IPS-20b (cell line): ENCODE data around the gene RAP1B.
"Not testable (repeated sequence)": the region's sequence is repeated elsewhere in the genome, so short reads cannot be mapped to it uniquely, and the experiment has no call there.

Experiments
- H3K27ac ChIP-seq: one replicate; pipeline ENCODE4 v1.5.1; 2013; ENCODE audit warnings: low read length
- H3K27me3 ChIP-seq: 2 replicates; pipeline ENCODE4 v1.6.1; 2013; ENCODE audit warnings: mild to moderate bottlenecking, low read length, inconsistent platforms; ENCODE audit not compliant: insufficient read depth
- H3K36me3 ChIP-seq: 2 replicates; pipeline ENCODE4 v1.6.1; 2013; ENCODE audit warnings: low read depth, mild to moderate bottlenecking, inconsistent platforms, low read length, moderate library complexity; ENCODE audit not compliant: insufficient read depth
- H3K4me1 ChIP-seq: 2 replicates; pipeline ENCODE4 v1.6.1; 2013; ENCODE audit warnings: mild to moderate bottlenecking, control low read depth, inconsistent platforms, low read length, moderate library complexity; ENCODE audit not compliant: insufficient read depth
- H3K4me3 ChIP-seq: 2 replicates; pipeline ENCODE4 v1.5.1; 2013; ENCODE audit warnings: mild to moderate bottlenecking, low read length, inconsistent platforms
- H3K9ac ChIP-seq: 2 replicates; pipeline ENCODE4 v1.6.1; 2013; ENCODE audit warnings: low read depth, mild to moderate bottlenecking, inconsistent platforms, low read length, moderate library complexity
- H3K9me3 ChIP-seq: 2 replicates; pipeline ENCODE4 v1.6.1; 2013; ENCODE audit warnings: mild to moderate bottlenecking, low read depth, low read length, inconsistent platforms; ENCODE audit not compliant: insufficient read depth

RAP1B gene

DNA sequence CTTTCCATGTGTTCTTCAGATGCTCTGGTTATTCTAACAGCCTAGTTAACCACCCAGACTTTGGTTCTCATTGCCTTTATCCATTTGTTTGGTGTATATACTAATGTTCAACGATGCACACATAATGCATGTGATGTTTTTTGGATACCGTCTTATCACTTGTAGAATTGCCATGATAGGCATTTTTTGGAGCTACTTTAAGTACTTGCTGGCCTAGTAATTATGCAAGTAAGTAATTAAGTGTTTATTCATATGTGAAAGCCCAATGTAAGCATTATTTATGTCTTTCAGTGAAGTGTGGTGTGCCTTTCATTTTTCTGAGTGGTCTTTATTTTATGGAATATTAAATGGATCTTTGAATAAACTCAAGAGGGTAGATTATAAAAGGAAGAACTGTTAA, 14.2 kb downstream of the RAP1B start:
- peaks cover 6% of the 10 kb centered on the region; the same call in 1 of the 2 replicates for H3K9me3 ChIP-seq
- no peaks in the 10 kb centered on the region for H3K27me3 ChIP-seq
- no peak overlapping the region for H3K9ac ChIP-seq
- H3K36me3 ChIP-seq = peaks cover 20% of the 10 kb centered on the region
- H3K4me3 ChIP-seq = no peak overlapping the region
- no peak overlapping the region for H3K27ac ChIP-seq
- peaks cover 16% of the 10 kb centered on the region for H3K4me1 ChIP-seq

- no peaks in the 10 kb centered on the region for H3K27me3 ChIP-seq
- peaks cover 20% of the 10 kb centered on the region for H3K36me3 ChIP-seq
- H3K4me1 ChIP-seq = no peaks in the 10 kb centered on the region
- H3K9ac ChIP-seq = no peak overlapping the region
- peaks cover 6% of the 10 kb centered on the region; the same call in 1 of the 2 replicates for H3K9me3 ChIP-seq
- H3K4me3 ChIP-seq = no peak overlapping the region
- H3K27ac ChIP-seq = no peak overlapping the region
These were observed 17.1 kb downstream of the RAP1B start for GRCh38 chr12:68627673-68628319.

DNA sequence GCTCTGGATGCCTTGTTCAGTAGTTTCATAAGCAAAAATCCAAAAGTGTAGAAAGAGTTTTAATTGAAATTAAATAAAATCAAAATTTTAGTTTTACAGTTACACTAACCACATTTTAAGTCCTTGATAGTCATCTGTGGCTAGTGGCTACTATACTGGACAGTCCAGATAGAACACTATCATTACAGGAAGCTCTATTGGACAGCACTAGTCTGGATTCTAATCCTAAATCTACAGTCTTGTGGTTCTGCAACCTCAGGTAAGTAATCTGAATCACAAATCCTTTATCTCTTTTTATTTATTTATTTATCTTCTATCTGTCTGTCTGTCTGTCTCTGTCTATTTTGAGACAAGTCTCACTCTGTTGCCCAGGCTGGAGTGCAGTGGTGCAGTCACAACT, 18.0 kb downstream of the RAP1B start:
- Histone ChIP-seq H3K27ac (no peak overlapping the region), H3K4me1 (no peaks in the 10 kb centered on the region), H3K27me3 (no peaks in the 10 kb centered on the region), H3K4me3 (no peak overlapping the region), H3K36me3 (peaks cover 20% of the 10 kb centered on the region), H3K9ac (no peak overlapping the region), H3K9me3 (peaks cover 6% of the 10 kb centered on the region; the same call in 1 of the 2 replicates)

- no peak overlapping the region for H3K27ac ChIP-seq
- H3K9ac ChIP-seq = no peak overlapping the region
- H3K9me3 ChIP-seq = peaks cover 6% of the 10 kb centered on the region; the same call in 1 of the 2 replicates
- peaks cover 15% of the 10 kb centered on the region for H3K36me3 ChIP-seq
- no peak overlapping the region for H3K4me3 ChIP-seq
- H3K27me3 ChIP-seq = no peaks in the 10 kb centered on the region
- no peaks in the 10 kb centered on the region for H3K4me1 ChIP-seq
These were observed 19.4 kb downstream of the RAP1B start for GRCh38 chr12:68630050-68630449.

- peaks cover 6% of the 10 kb centered on the region; the same call in 1 of the 2 replicates for H3K9me3 ChIP-seq
- H3K36me3 ChIP-seq = peaks cover 14% of the 10 kb centered on the region
- no peak overlapping the region for H3K9ac ChIP-seq
- H3K4me1 ChIP-seq = no peaks in the 10 kb centered on the region
- H3K27me3 ChIP-seq = no peaks in the 10 kb centered on the region
- no peak overlapping the region for H3K4me3 ChIP-seq
- no peak overlapping the region for H3K27ac ChIP-seq
These were observed 19.9 kb downstream of the RAP1B start for GRCh38 chr12:68630598-68630997.

DNA sequence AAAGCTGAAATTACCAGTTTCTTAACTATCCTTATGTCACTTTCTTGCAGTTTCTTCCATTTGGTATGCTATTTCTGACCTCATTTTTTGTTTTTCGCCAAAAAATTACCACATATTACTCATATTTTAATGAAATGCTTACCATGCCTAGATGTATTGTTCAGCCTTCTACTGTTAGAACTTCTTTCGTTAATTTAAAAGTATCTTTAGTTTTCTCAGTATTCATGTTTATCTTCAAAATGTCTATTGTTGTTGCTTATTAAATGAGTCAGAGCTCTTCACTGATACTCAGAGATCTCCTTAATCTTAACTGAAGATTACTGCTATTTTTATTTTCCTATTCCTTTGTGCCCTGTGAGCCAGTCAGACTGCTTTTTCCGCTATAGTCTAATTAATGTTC, 20.5 kb downstream of the RAP1B start:
- Histone ChIP-seq H3K27me3 (no peaks in the 10 kb centered on the region), H3K9ac (no peak overlapping the region), H3K27ac (no peak overlapping the region), H3K36me3 (peaks cover 9% of the 10 kb centered on the region), H3K4me1 (no peaks in the 10 kb centered on the region), H3K4me3 (no peak overlapping the region), H3K9me3 (peaks cover 6% of the 10 kb centered on the region; the same call in 1 of the 2 replicates)

- no peaks in the 10 kb centered on the region for H3K4me1 ChIP-seq
- H3K9ac ChIP-seq = no peak overlapping the region
- H3K4me3 ChIP-seq = no peak overlapping the region
- peaks cover 3% of the 10 kb centered on the region; the same call in 1 of the 2 replicates for H3K9me3 ChIP-seq
- H3K27ac ChIP-seq = no peak overlapping the region
- H3K36me3 ChIP-seq = peaks cover 4% of the 10 kb centered on the region; the same call in 1 of the 2 replicates
- no peaks in the 10 kb centered on the region for H3K27me3 ChIP-seq
These were observed 21.8 kb downstream of the RAP1B start for GRCh38 chr12:68632486-68632885.

DNA sequence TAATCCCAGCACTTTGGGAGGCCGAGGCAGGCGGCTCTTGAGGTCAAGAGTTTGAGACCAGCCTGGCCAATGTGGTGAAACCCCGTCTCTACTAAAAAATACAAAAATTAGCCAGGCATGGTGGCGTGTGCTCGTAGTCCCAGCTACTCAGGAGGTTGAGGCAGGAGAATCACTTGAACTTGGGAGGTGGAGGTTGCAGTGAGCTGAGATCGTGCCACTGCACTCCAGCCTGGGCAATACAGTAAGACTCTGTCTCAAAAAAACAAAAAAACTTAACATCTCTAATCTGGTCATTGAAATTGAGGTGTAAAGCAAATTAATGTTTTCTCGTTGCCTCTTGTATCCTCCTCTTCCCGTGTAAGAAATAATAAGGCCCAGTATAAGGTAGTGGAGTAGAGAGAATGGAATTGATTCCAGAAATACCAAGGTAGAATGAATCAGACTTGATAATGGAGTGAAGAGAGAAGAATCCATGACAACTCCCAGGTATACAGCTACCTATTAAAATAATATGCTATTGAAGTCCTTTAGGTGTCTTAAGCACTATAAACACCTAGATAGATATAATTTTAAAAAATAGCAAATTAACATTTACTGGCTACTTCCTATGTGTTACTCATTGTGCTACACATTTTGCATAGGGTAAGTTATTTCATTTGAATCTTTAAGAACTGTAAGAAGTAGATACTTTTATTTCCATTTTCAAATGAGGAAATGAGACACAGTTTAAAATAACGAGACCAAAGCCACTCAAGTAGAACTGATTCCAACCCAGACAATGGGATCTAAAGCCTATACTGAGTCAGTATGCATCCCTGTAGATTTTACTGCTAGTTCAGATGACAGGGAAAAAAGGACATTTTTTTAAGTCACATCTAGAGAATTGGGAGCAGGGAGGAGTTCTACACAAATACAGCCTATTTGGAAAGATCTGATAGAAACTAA, 23.2 kb downstream of the RAP1B start:
- H3K4me1 ChIP-seq = no peaks in the 10 kb centered on the region
- no peak overlapping the region for H3K4me3 ChIP-seq
- no peaks in the 10 kb centered on the region for H3K27me3 ChIP-seq
- H3K9ac ChIP-seq = no peak overlapping the region
- H3K9me3 ChIP-seq = no peaks in the 10 kb centered on the region
- H3K27ac ChIP-seq = no peak overlapping the region
- H3K36me3 ChIP-seq = no peaks in the 10 kb centered on the region

GRCh38 chr12:68636268-68636667, 25.6 kb downstream of the RAP1B start:
- Histone ChIP-seq H3K4me1 (no peaks in the 10 kb centered on the region), H3K9me3 (no peaks in the 10 kb centered on the region), H3K36me3 (no peaks in the 10 kb centered on the region; the same call in 1 of the 2 replicates), H3K27me3 (no peaks in the 10 kb centered on the region), H3K9ac (no peak overlapping the region), H3K4me3 (no peak overlapping the region), H3K27ac (no peak overlapping the region)

DNA sequence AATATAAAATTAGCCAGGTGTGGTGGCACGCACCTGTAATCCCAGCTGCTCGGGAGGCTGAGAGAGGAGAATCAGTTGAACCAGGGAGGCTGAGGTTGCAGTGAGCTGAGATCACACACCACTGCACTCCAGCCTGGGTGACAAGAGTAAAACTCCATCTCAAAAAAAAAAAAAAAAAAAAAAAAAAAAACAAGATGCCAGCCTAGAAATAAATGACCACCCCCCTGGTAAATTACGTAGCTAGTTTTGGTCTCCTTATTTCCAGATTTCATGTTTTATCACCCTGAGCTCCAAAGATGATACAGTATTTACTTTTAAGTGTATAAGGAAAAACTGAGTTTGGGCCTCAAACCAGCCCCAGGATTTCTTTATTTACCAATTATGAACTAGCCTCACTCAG, 26.7 kb downstream of the RAP1B start:
- H3K27me3 ChIP-seq, H3K9ac ChIP-seq, H3K9me3 ChIP-seq, H3K27ac ChIP-seq, H3K4me3 ChIP-seq, H3K36me3 ChIP-seq, H3K4me1 ChIP-seq: not testable (repeated sequence)

DNA sequence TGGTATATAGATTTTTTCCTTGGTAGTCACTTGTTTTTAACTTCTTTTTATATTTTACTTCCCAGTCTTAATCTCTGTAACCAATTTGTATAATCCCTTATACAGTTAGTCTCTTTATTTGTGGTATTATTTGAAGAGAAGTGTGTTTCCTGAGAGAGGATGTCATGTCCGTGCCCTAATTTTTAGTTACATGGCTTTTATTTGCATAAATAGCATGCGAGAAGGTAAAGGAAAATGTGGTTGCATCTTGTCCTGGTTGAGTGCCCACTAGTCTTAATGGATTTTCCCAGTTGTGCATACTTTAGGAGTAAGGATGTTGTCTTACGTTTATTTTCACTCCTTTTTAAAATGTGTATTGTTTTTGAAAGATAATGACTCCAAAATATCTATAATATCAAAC, 27.5 kb downstream of the RAP1B start:
- no peaks in the 10 kb centered on the region for H3K27me3 ChIP-seq
- no peak overlapping the region for H3K9ac ChIP-seq
- H3K4me3 ChIP-seq = no peak overlapping the region
- no peak overlapping the region for H3K27ac ChIP-seq
- H3K36me3 ChIP-seq = no peaks in the 10 kb centered on the region; the same call in 1 of the 2 replicates
- no peaks in the 10 kb centered on the region for H3K9me3 ChIP-seq
- H3K4me1 ChIP-seq = no peaks in the 10 kb centered on the region
